Erythroblast (primary cell): Measurements from ENCODE around the gene NADK.

ENCODE experiments used
- GATA1 ChIP-seq: IDR thresholded peaks from 2 replicates; pipeline ENCODE4 v1.6.1; 2011; ENCODE audit warnings: low read depth, mild to moderate bottlenecking, control low read depth, low read length, moderate library complexity
- POLR2A ChIP-seq: IDR thresholded peaks from 2 replicates; pipeline ENCODE4 v1.6.1; 2011; ENCODE audit warnings: mild to moderate bottlenecking, low read length

- TF ChIP-seq GATA1 (no peak), POLR2A (no peak)
Measured at GRCh38 chr1:1754051-1754815, 24.0 kb downstream of the NADK start.
